Measurements from ENCODE around the gene KIF5A. TPM values are rescaled to one million over a fixed set of nuclear protein-coding genes. Genes with fewer than 3 reads are reported as not detected.

The KIF5A gene
- total RNA-seq, 4 donors from 2014 or later: 0.34 to 0.67 (median 0.51) TPM

GRCh38 chr12:57631566-57632072, 81.8 kb downstream of the KIF5A start:
- WGBS, 2 donors: 15 to 37% methylated on average over 2 to 24 of the region's 26 CpGs
- Histone ChIP-seq H3K27me3 (peaks cover 21% of the 10 kb centered on the region), H3K4me3 (replicated peaks in 1 of 3) (peak overlapping the region in 1 of 3 donors; percentile 43), H3K27ac (no peak overlapping the region), H3K36me3 (no peaks in the 10 kb centered on the region), H3K9me3 (no peaks in the 10 kb centered on the region), H3K4me1 (peaks cover 18 to 25% of the 10 kb centered on the region in 2 donors)
- no peak for DNase-seq
- intact Hi-C loops (cut with DNase I): no loop called here
- no peak for TF ChIP-seq POLR2A (IDR thresholded peaks at IDR 0.05)
- TF ChIP-seq, protein P1, sequence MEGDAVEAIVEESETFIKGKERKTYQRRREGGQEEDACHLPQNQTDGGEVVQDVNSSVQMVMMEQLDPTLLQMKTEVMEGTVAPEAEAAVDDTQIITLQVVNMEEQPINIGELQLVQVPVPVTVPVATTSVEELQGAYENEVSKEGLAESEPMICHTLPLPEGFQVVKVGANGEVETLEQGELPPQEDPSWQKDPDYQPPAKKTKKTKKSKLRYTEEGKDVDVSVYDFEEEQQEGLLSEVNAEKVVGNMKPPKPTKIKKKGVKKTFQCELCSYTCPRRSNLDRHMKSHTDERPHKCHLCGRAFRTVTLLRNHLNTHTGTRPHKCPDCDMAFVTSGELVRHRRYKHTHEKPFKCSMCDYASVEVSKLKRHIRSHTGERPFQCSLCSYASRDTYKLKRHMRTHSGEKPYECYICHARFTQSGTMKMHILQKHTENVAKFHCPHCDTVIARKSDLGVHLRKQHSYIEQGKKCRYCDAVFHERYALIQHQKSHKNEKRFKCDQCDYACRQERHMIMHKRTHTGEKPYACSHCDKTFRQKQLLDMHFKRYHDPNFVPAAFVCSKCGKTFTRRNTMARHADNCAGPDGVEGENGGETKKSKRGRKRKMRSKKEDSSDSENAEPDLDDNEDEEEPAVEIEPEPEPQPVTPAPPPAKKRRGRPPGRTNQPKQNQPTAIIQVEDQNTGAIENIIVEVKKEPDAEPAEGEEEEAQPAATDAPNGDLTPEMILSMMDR (IDR thresholded peaks at IDR 0.05): no peak

GRCh38 chr12:57632073-57632957, 82.5 kb downstream of the KIF5A start:
- peaks cover 18 to 25% of the 10 kb centered on the region in 2 donors for H3K4me1 ChIP-seq
- no peak overlapping the region for H3K27ac ChIP-seq
- peak overlapping the region in 2 of 3 donors; percentile 6 to 43 for H3K4me3 ChIP-seq (replicated peaks in 1 of 3)
- peaks cover 14% of the 10 kb centered on the region for H3K27me3 ChIP-seq
- WGBS, 2 donors: 1 to 2% methylated on average over 31 to 40 of the region's 67 CpGs
- no peak for TF ChIP-seq POLR2A (IDR thresholded peaks at IDR 0.05)
- TF ChIP-seq, protein P1 (IDR thresholded peaks at IDR 0.05): no peak
- no peaks in the 10 kb centered on the region for H3K36me3 ChIP-seq
- intact Hi-C loops (cut with DNase I): no loop called here
- H3K9me3 ChIP-seq: no peaks in the 10 kb centered on the region
- DNase-seq: no peak

- peaks cover 12 to 16% of the 10 kb centered on the region in 2 donors for H3K4me1 ChIP-seq
- intact Hi-C loops (cut with DNase I): no loop called here
- no peak within 1 kb of the TSS for H3K27ac ChIP-seq
- TF ChIP-seq, protein P1 (IDR thresholded peaks at IDR 0.05): peak; percentile 53 to 94 (median 84)
- no peak for TF ChIP-seq POLR2A (IDR thresholded peaks at IDR 0.05)
- WGBS, 2 donors: 5 to 8% methylated on average over 22 to 45 of the region's 58 CpGs
- H3K4me3 ChIP-seq (replicated peaks in 1 of 3): peak within 1 kb of the TSS in 2 of 3 donors; percentile 6 to 43
- H3K27me3 ChIP-seq: peaks cover 11% of the 10 kb centered on the region
- DNase-seq: peak; percentile 51 to 63
- no peaks in the 10 kb centered on the region for H3K36me3 ChIP-seq
- H3K9me3 ChIP-seq: no peaks in the 10 kb centered on the region
These were observed 83.4 kb downstream of the KIF5A start, which contains the start of gene B4GALNT1 for GRCh38 chr12:57632958-57633840. Gene B4GALNT1, minus strand, starts transcription at chr12:57633201. Its CDS starts 1,069 bp downstream, at chr12:57632132.

MicroRNA genes within 50 kb of the gene (microRNA counts, 767-probe panel; counts per million panel counts)
- microRNA hsa-miR-616-3p: 0 to 2,556 counts per million in 2 donors

Small RNAs within 50 kb of the gene (microRNA-seq; reads per million reads assigned to microRNA genes)
- gene MIR616: not detected
- gene MIR6758: not detected

Small RNAs within 50 kb of the gene (small RNA-seq; reads per million reads assigned to genes)
- gene MIR616: not detected

Other genes starting within 250 kb of the KIF5A start
- gene R3HDM2, start 119.0 kb upstream of the KIF5A start, total RNA-seq: 10 to 100 TPM; 30.7 to 40.8 (median 35.5) TPM
- under 1 TPM in 3 of 4 donors, not detected in 1; 0.33 to 0.63 (median 0.54) TPM for gene INHBC, start 115.3 kb upstream of the KIF5A start, total RNA-seq
- gene INHBE, start 94.7 kb upstream of the KIF5A start, total RNA-seq: not detected
- 1 to 10 TPM in 3 of 4 donors, not detected in 1; 1.1 to 2.2 (median 1.6) TPM for gene GLI1, start 90.3 kb upstream of the KIF5A start, total RNA-seq
- 1 to 10 TPM; 3.2 to 6.3 (median 4.6) TPM for gene ARHGAP9, start 70.2 kb upstream of the KIF5A start, total RNA-seq
- gene MARS1, start 62.0 kb upstream of the KIF5A start, total RNA-seq: 100 to 1,000 TPM in 2 of 4 donors, 10 to 100 TPM in 2; 55.2 to 173 (median 97.8) TPM
- 10 to 100 TPM; 44.5 to 71.3 (median 53.8) TPM for gene DDIT3, start 29.5 kb upstream of the KIF5A start, total RNA-seq
- 10 to 100 TPM; 18.9 to 59.7 (median 51.9) TPM for gene MBD6, start 27.2 kb upstream of the KIF5A start, total RNA-seq
- 100 to 1,000 TPM; 164 to 199 (median 193) TPM for gene DCTN2, start 2.9 kb upstream of the KIF5A start, total RNA-seq
- 10 to 100 TPM; 29.6 to 82.6 (median 59.2) TPM for gene PIP4K2C, start 41.1 kb downstream of the KIF5A start, total RNA-seq
- 10 to 100 TPM; 29.2 to 42.0 (median 33.9) TPM for gene DTX3, start 54.8 kb downstream of the KIF5A start, total RNA-seq
- gene ARHGEF25, start 61.4 kb downstream of the KIF5A start, total RNA-seq: 10 to 100 TPM in 1 of 4 donors, 1 to 10 TPM in 3; 3.3 to 25.8 (median 3.9) TPM
- gene B4GALNT1, start 83.2 kb downstream of the KIF5A start, total RNA-seq: 1 to 10 TPM in 3 of 4 donors, under 1 TPM in 1; 0.88 to 7.9 (median 2.2) TPM
- 100 to 1,000 TPM; 262 to 393 (median 286) TPM for gene OS9, start 144.1 kb downstream of the KIF5A start, total RNA-seq
- gene AGAP2, start 188.7 kb downstream of the KIF5A start, total RNA-seq: 1 to 10 TPM in 1 of 4 donors, under 1 TPM in 3; 0.45 to 1.3 (median 0.80) TPM
- 100 to 1,000 TPM; 110 to 166 (median 137) TPM for gene TSPAN31, start 195.0 kb downstream of the KIF5A start, total RNA-seq
- 100 to 1,000 TPM in 3 of 4 donors, 10 to 100 TPM in 1; 95.2 to 137 (median 113) TPM for gene CDK4, start 202.3 kb downstream of the KIF5A start, total RNA-seq
- 10 to 100 TPM; 17.5 to 25.1 (median 21.4) TPM for gene MARCHF9, start 205.1 kb downstream of the KIF5A start, total RNA-seq
- gene CYP27B1, start 217.0 kb downstream of the KIF5A start, total RNA-seq: 10 to 100 TPM in 2 of 4 donors, 1 to 10 TPM in 2; 2.7 to 13.0 (median 10.0) TPM
- gene METTL1, start 222.1 kb downstream of the KIF5A start, total RNA-seq: 10 to 100 TPM in 3 of 4 donors, 1 to 10 TPM in 1; 7.9 to 24.5 (median 13.1) TPM
- gene EEF1AKMT3, start 222.6 kb downstream of the KIF5A start, total RNA-seq: 10 to 100 TPM; 12.1 to 20.4 (median 16.5) TPM
- gene TSFM, start 232.7 kb downstream of the KIF5A start, total RNA-seq: 10 to 100 TPM; 19.4 to 32.0 (median 25.5) TPM